Measurements from ENCODE around the gene REG4. TPM values are rescaled to one million over a fixed set of nuclear protein-coding genes. Genes with fewer than 3 reads are reported as not detected.

Gene REG4
- total and polyA plus RNA-seq, 10 of the 15 experiments (the other 5 are each of a cell fraction or from before 2014, with no cell fraction given): not detected

- 0 out of 2 replicates have a peak, but pooled peaks cover 2% of the 10 kb centered on the region for H4K20me1 ChIP-seq (ENCODE audit: control insufficient read depth, insufficient read depth)
- FAIRE-seq: no peak
- TF ChIP-seq POLR2A (IDR thresholded peaks at IDR 0.05; ENCODE audit: low read depth, low read length) (no peak), BHLHE40 (IDR thresholded peaks at IDR 0.05; ENCODE audit: borderline replicate concordance in 1 of 2, low read depth in 2 of 2, low read length in 1 of 2) (no peak), TCF3 (IDR thresholded peaks at IDR 0.05; ENCODE audit: borderline replicate concordance, insufficient read depth, low read depth, low read length) (no peak), RUNX3 (IDR thresholded peaks at IDR 0.05; ENCODE audit: low read length) (no peak), RELA (IDR thresholded peaks at IDR 0.05; ENCODE audit: borderline replicate concordance, partially characterized antibody) (no peak), CHD4 (IDR thresholded peaks at IDR 0.05) (no peak), HSF1 (IDR thresholded peaks at IDR 0.05; ENCODE audit: low read depth, low read length) (no peak), CREB1 (IDR thresholded peaks at IDR 0.05; ENCODE audit: low read depth) (no peak), HCFC1 (IDR thresholded peaks at IDR 0.05; ENCODE audit: low read length) (no peak)
- RAD21 ChIA-PET (ENCODE audit: unreplicated experiment): no interaction called here
- no TSS peak for BruUV-seq (replicated peaks)
- no peak for ATAC-seq
- H3K4me1 ChIP-seq (ENCODE audit: control insufficient read depth, insufficient read depth, low read length): no peaks in the 10 kb centered on the region
- no peak overlapping the region for H3K9ac ChIP-seq (ENCODE audit: control insufficient read depth, insufficient read depth, low read length)
- intact Hi-C loops (cut with micrococcal nuclease; ENCODE audit: unreplicated experiment): no loop called here
- no peak overlapping the region for H3K27ac ChIP-seq (ENCODE audit: control insufficient read depth, insufficient read depth)
- no peak overlapping the region for H2AFZ ChIP-seq (ENCODE audit: control insufficient read depth, low read depth, low read length)
- SMC1A ChIA-PET (ENCODE audit: uncharacterized antibody, unreplicated experiment): no interaction called here
- no peak overlapping the region for H3K4me2 ChIP-seq (ENCODE audit: control insufficient read depth, insufficient read depth)
- DNase-seq (ENCODE audit: low read depth, low spot score): no peak
- no peaks in the 10 kb centered on the region for H3K9me3 ChIP-seq (replicated peaks; ENCODE audit: control insufficient read depth, insufficient read depth, low read length)
- no peaks in the 10 kb centered on the region for H3K79me2 ChIP-seq (ENCODE audit: control insufficient read depth, insufficient read depth, low read length)
- H3K36me3 ChIP-seq (ENCODE audit: control insufficient read depth in 2 of 2, insufficient read depth in 2 of 2, low read length in 1 of 2): no peaks in the 10 kb centered on the region
- WGBS (ENCODE audit: insufficient coverage, insufficient replicate concordance, low lambda C conversion rate, missing lambda C conversion rate): 17% methylated on average over 7 of the region's 7 CpGs
- no peaks in the 10 kb centered on the region; a peak in 1 of 4 replicates for H3K27me3 ChIP-seq (replicated peaks in 1 of 2; ENCODE audit: control insufficient read depth in 2 of 2, insufficient read depth in 2 of 2, low read length in 1 of 2)
- POLR2A ChIA-PET: no interaction called here
- in situ Hi-C loops (cut with MboI): no loop called here
- no peak overlapping the region for H3K4me3 ChIP-seq
- CTCF ChIA-PET: no interaction called here
Measured at GRCh38 chr1:119782631-119783325, 28.5 kb downstream of the REG4 start.

All from GM12878 (cell line).